ENCODE results near the gene SEMA4D.

DNA sequence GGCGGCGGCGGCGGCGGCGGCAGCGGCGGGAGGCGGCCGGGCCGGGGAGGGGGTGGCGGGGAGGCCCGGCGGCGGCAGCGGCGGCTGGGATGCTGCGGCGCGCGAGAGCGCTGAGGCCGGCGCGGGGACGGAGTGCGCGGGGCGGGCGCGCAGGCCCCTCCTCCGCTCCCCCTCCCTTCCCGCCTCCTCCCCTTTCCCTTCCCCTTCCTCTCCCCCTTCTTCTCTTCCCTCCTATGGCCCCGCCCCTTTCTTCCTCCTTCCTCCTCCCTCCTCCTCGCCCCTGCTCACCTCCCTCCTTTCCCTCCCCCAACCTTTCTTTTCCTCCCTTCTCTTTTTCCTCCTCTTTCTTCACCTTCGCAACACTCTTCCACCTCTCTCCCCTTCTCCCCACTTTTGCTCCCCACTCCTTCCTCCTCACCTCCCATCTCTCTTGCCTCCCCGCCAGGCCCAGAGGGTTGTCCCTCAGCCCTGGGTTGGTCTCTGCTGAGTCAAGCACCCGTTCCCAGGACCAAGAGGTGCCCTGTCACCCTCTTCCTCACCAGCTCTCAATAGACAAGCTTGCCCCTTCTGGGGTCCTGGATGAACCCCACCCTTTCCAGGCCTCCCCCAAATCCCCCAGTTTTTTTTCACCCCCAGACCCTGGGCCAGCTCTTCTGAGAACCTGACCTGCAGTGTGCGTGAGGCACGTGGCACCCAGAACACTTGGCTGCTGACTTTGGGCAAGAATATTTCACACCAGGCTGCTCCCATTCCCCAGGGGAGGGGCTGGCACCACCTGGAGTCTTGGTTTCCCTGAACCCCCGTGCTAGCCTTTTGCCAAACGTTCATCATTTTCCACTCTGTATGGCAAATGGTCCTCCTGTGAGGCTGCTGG is at the start of gene SEMA4D:
- TF ChIP-seq, protein P1, sequence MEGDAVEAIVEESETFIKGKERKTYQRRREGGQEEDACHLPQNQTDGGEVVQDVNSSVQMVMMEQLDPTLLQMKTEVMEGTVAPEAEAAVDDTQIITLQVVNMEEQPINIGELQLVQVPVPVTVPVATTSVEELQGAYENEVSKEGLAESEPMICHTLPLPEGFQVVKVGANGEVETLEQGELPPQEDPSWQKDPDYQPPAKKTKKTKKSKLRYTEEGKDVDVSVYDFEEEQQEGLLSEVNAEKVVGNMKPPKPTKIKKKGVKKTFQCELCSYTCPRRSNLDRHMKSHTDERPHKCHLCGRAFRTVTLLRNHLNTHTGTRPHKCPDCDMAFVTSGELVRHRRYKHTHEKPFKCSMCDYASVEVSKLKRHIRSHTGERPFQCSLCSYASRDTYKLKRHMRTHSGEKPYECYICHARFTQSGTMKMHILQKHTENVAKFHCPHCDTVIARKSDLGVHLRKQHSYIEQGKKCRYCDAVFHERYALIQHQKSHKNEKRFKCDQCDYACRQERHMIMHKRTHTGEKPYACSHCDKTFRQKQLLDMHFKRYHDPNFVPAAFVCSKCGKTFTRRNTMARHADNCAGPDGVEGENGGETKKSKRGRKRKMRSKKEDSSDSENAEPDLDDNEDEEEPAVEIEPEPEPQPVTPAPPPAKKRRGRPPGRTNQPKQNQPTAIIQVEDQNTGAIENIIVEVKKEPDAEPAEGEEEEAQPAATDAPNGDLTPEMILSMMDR (IDR thresholded peaks at IDR 0.05; ENCODE audit: low read depth, low read length), result no peak
- no peak for TF ChIP-seq POLR2A (IDR thresholded peaks at IDR 0.05; ENCODE audit: extremely low read depth, insufficient read length)

Data from NB4 (cell line).